AG09309 (cell line): Measurements from ENCODE around the gene GCNT4.
A peak's percentile ranks its signal among the peaks of the same experiment; 100 is the strongest.

Experiments used
- DNase-seq: peaks from one replicate; pipeline ENCODE4 v3.0.0-alpha.2; 2010; ENCODE audit warnings: low read depth
- H3K4me3 ChIP-seq: 2 replicates; pipeline ENCODE4 v1.5.1; 2011; ENCODE audit warnings: mild to moderate bottlenecking, low read depth, low read length, moderate library complexity; ENCODE audit not compliant: control insufficient read depth
- CTCF ChIP-seq: IDR thresholded peaks from 2 replicates; pipeline ENCODE4 v1.5.1; 2011; ENCODE audit warnings: mild to moderate bottlenecking, low read depth, low read length, inconsistent platforms; ENCODE audit not compliant: insufficient read depth, control insufficient read depth; ENCODE audit errors: missing control alignments

GCNT4 gene

GRCh38 chr5:75045071-75045470, 7.3 kb downstream of the GCNT4 start:
- DNase-seq, result no peak
- no peak overlapping the region for H3K4me3 ChIP-seq
- no peak for TF ChIP-seq CTCF

GRCh38 chr5:75044406-75044805, 8.0 kb downstream of the GCNT4 start:
- no peak overlapping the region for H3K4me3 ChIP-seq
- no peak for TF ChIP-seq CTCF
- DNase-seq, result no peak

GRCh38 chr5:75043633-75044264, 8.6 kb downstream of the GCNT4 start:
- no peak for TF ChIP-seq CTCF
- no peak for DNase-seq
- H3K4me3 ChIP-seq, result no peak overlapping the region

GRCh38 chr5:75042522-75042921, 9.8 kb downstream of the GCNT4 start:
- DNase-seq, result no peak
- H3K4me3 ChIP-seq, result no peak overlapping the region
- TF ChIP-seq CTCF, result no peak

GRCh38 chr5:75040973-75041372, 11.4 kb downstream of the GCNT4 start:
- TF ChIP-seq CTCF, result no peak
- peak; percentile 69 for DNase-seq
- H3K4me3 ChIP-seq, result no peak overlapping the region

- TF ChIP-seq CTCF, result peak; percentile 4
- no peak overlapping the region for H3K4me3 ChIP-seq
- peak; percentile 46 for DNase-seq
These were observed 15.3 kb downstream of the GCNT4 start for GRCh38 chr5:75037106-75037505.
